ENCODE results near the gene ZC3H6.

Gene ZC3H6

GRCh38 chr2:112253261-112253815 is 22.1 kb upstream of the ZC3H6 start:
- Histone ChIP-seq H3K4me3 (ENCODE audit: low read length in 2 of 2) (no peak overlapping the region), H3K27me3 (ENCODE audit: control insufficient read depth in 3 of 3, insufficient read depth in 3 of 3, low read depth in 1 of 3, low read length in 3 of 3) (no peaks in the 10 kb centered on the region), H2BK15ac (ENCODE audit: low read length) (no peak overlapping the region), H3K27ac (replicated peaks; ENCODE audit: low read length) (no peak overlapping the region), H3K9me3 (replicated peaks in 1 of 2; ENCODE audit: control insufficient read depth in 2 of 2, insufficient read depth in 1 of 2, low read depth in 1 of 2, low read length in 2 of 2) (peaks cover 0 to 3% of the 10 kb centered on the region in 2 donors), H3K18ac (ENCODE audit: low read length) (no peak overlapping the region), H2AK5ac (ENCODE audit: low read depth, low read length) (no peak overlapping the region), H2AFZ (ENCODE audit: low read length) (no peak overlapping the region), H3K23ac (ENCODE audit: low read depth, low read length, poor library complexity) (no peak overlapping the region), H3K4me2 (ENCODE audit: insufficient read depth, low read length, poor library complexity, severe bottlenecking) (no peak overlapping the region), H4K91ac (ENCODE audit: low read depth, low read length, poor library complexity) (no peak overlapping the region), H4K8ac (ENCODE audit: low read depth, low read length) (no peak overlapping the region), H3K4me1 (ENCODE audit: control insufficient read depth in 2 of 2, insufficient read depth in 1 of 2, low read depth in 1 of 2, low read length in 2 of 2) (no peaks in the 10 kb centered on the region), H2BK120ac (ENCODE audit: low read depth, low read length) (no peak overlapping the region), H2BK5ac (ENCODE audit: low read length) (no peak overlapping the region), H3K79me1 (ENCODE audit: low read depth, low read length) (no peaks in the 10 kb centered on the region), H3K4ac (ENCODE audit: low read length) (no peak overlapping the region), H2BK12ac (ENCODE audit: low read length) (no peak overlapping the region), H3K14ac (ENCODE audit: low read length) (no peak overlapping the region), H3K36me3 (replicated peaks in 1 of 2; ENCODE audit: control insufficient read depth in 2 of 2, insufficient read depth in 2 of 2, low read length in 2 of 2) (peaks cover 0 to 20% of the 10 kb centered on the region in 2 donors), H3K9ac (ENCODE audit: low read depth, low read length, poor library complexity) (no peak overlapping the region)
- no peak for DNase-seq (ENCODE audit: low spot score)
- WGBS, 2 donors (ENCODE audit: extremely low coverage in 2 of 2, insufficient read length in 2 of 2, insufficient replicate concordance in 1 of 2) = no CpG with 5 or more reads among the region's 5 CpGs

- Histone ChIP-seq H3K4me2 (ENCODE audit: insufficient read depth, low read length, poor library complexity, severe bottlenecking) (peak within 1 kb of the TSS; percentile 91), H3K79me1 (ENCODE audit: low read depth, low read length) (no peaks in the 10 kb centered on the region), H3K4ac (ENCODE audit: low read length) (no peak within 1 kb of the TSS), H2AFZ (ENCODE audit: low read length) (peak within 1 kb of the TSS; percentile 98), H3K4me3 (ENCODE audit: low read length in 2 of 2) (peak within 1 kb of the TSS; percentile 64 to 86), H2BK15ac (ENCODE audit: low read length) (no peak within 1 kb of the TSS), H2AK5ac (ENCODE audit: low read depth, low read length) (no peak within 1 kb of the TSS), H3K9me3 (replicated peaks in 1 of 2; ENCODE audit: control insufficient read depth in 2 of 2, insufficient read depth in 1 of 2, low read depth in 1 of 2, low read length in 2 of 2) (no peaks in the 10 kb centered on the region), H3K14ac (ENCODE audit: low read length) (no peak within 1 kb of the TSS), H3K9ac (ENCODE audit: low read depth, low read length, poor library complexity) (peak within 1 kb of the TSS; percentile 88), H3K27ac (replicated peaks; ENCODE audit: low read length) (peak within 1 kb of the TSS; percentile 31), H3K23ac (ENCODE audit: low read depth, low read length, poor library complexity) (peak within 1 kb of the TSS; percentile 69), H2BK5ac (ENCODE audit: low read length) (no peak within 1 kb of the TSS), H3K18ac (ENCODE audit: low read length) (peak within 1 kb of the TSS; percentile 90), H4K8ac (ENCODE audit: low read depth, low read length) (no peak within 1 kb of the TSS), H3K36me3 (replicated peaks in 1 of 2; ENCODE audit: control insufficient read depth in 2 of 2, insufficient read depth in 2 of 2, low read length in 2 of 2) (peaks cover 0 to 9% of the 10 kb centered on the region in 2 donors), H2BK12ac (ENCODE audit: low read length) (no peak within 1 kb of the TSS), H2BK120ac (ENCODE audit: low read depth, low read length) (no peak within 1 kb of the TSS), H4K91ac (ENCODE audit: low read depth, low read length, poor library complexity) (no peak within 1 kb of the TSS), H3K4me1 (ENCODE audit: control insufficient read depth in 2 of 2, insufficient read depth in 1 of 2, low read depth in 1 of 2, low read length in 2 of 2) (no peaks in the 10 kb centered on the region), H3K27me3 (ENCODE audit: control insufficient read depth in 3 of 3, insufficient read depth in 3 of 3, low read depth in 1 of 3, low read length in 3 of 3) (no peaks in the 10 kb centered on the region)
- no CpG with 5 or more reads among the region's 68 CpGs for WGBS, 2 donors (ENCODE audit: extremely low coverage in 2 of 2, insufficient read length in 2 of 2, insufficient replicate concordance in 1 of 2)
- peak; percentile 84 for DNase-seq (ENCODE audit: low spot score)
These were observed 20.7 kb upstream of the ZC3H6 start, which contains the start of gene ZC3H8 for GRCh38 chr2:112254466-112255240. Gene ZC3H8, minus strand, starts transcription at chr2:112255042. Its CDS starts 61 bp downstream, at chr2:112254981.

GRCh38 chr2:112255875-112256274 is 19.5 kb upstream of the ZC3H6 start:
- H3K4ac ChIP-seq (ENCODE audit: low read length) = no peak overlapping the region
- H3K36me3 ChIP-seq (replicated peaks in 1 of 2; ENCODE audit: control insufficient read depth in 2 of 2, insufficient read depth in 2 of 2, low read length in 2 of 2) = no peaks in the 10 kb centered on the region
- no peak overlapping the region for H3K9ac ChIP-seq (ENCODE audit: low read depth, low read length, poor library complexity)
- no peaks in the 10 kb centered on the region for H3K4me1 ChIP-seq (ENCODE audit: control insufficient read depth in 2 of 2, insufficient read depth in 1 of 2, low read depth in 1 of 2, low read length in 2 of 2)
- H3K4me3 ChIP-seq (ENCODE audit: low read length in 2 of 2) = no peak overlapping the region
- H2AK5ac ChIP-seq (ENCODE audit: low read depth, low read length) = no peak overlapping the region
- no peak overlapping the region for H2BK15ac ChIP-seq (ENCODE audit: low read length)
- no peak for DNase-seq (ENCODE audit: low spot score)
- no peak overlapping the region for H2BK5ac ChIP-seq (ENCODE audit: low read length)
- H4K91ac ChIP-seq (ENCODE audit: low read depth, low read length, poor library complexity) = no peak overlapping the region
- no CpG with 5 or more reads among the region's 2 CpGs for WGBS, 2 donors (ENCODE audit: extremely low coverage in 2 of 2, insufficient read length in 2 of 2, insufficient replicate concordance in 1 of 2)
- H3K9me3 ChIP-seq (replicated peaks in 1 of 2; ENCODE audit: control insufficient read depth in 2 of 2, insufficient read depth in 1 of 2, low read depth in 1 of 2, low read length in 2 of 2) = no peaks in the 10 kb centered on the region
- no peak overlapping the region for H3K4me2 ChIP-seq (ENCODE audit: insufficient read depth, low read length, poor library complexity, severe bottlenecking)
- H2AFZ ChIP-seq (ENCODE audit: low read length) = no peak overlapping the region
- no peak overlapping the region for H4K8ac ChIP-seq (ENCODE audit: low read depth, low read length)
- H2BK120ac ChIP-seq (ENCODE audit: low read depth, low read length) = no peak overlapping the region
- H3K23ac ChIP-seq (ENCODE audit: low read depth, low read length, poor library complexity) = no peak overlapping the region
- H3K27me3 ChIP-seq (ENCODE audit: control insufficient read depth in 3 of 3, insufficient read depth in 3 of 3, low read depth in 1 of 3, low read length in 3 of 3) = no peaks in the 10 kb centered on the region
- H2BK12ac ChIP-seq (ENCODE audit: low read length) = no peak overlapping the region
- H3K27ac ChIP-seq (replicated peaks; ENCODE audit: low read length) = no peak overlapping the region
- no peaks in the 10 kb centered on the region for H3K79me1 ChIP-seq (ENCODE audit: low read depth, low read length)
- no peak overlapping the region for H3K14ac ChIP-seq (ENCODE audit: low read length)
- no peak overlapping the region for H3K18ac ChIP-seq (ENCODE audit: low read length)

- no CpG with 5 or more reads among the region's 2 CpGs for WGBS, 2 donors (ENCODE audit: extremely low coverage in 2 of 2, insufficient read length in 2 of 2, insufficient replicate concordance in 1 of 2)
- Histone ChIP-seq H2BK12ac (ENCODE audit: low read length) (no peak overlapping the region), H2BK15ac (ENCODE audit: low read length) (no peak overlapping the region), H3K4ac (ENCODE audit: low read length) (no peak overlapping the region), H3K79me1 (ENCODE audit: low read depth, low read length) (no peaks in the 10 kb centered on the region), H3K18ac (ENCODE audit: low read length) (no peak overlapping the region), H3K36me3 (replicated peaks in 1 of 2; ENCODE audit: control insufficient read depth in 2 of 2, insufficient read depth in 2 of 2, low read length in 2 of 2) (no peaks in the 10 kb centered on the region), H2AK5ac (ENCODE audit: low read depth, low read length) (no peak overlapping the region), H4K91ac (ENCODE audit: low read depth, low read length, poor library complexity) (no peak overlapping the region), H3K9me3 (replicated peaks in 1 of 2; ENCODE audit: control insufficient read depth in 2 of 2, insufficient read depth in 1 of 2, low read depth in 1 of 2, low read length in 2 of 2) (no peaks in the 10 kb centered on the region), H3K14ac (ENCODE audit: low read length) (no peak overlapping the region), H2BK120ac (ENCODE audit: low read depth, low read length) (no peak overlapping the region), H3K9ac (ENCODE audit: low read depth, low read length, poor library complexity) (no peak overlapping the region), H3K4me2 (ENCODE audit: insufficient read depth, low read length, poor library complexity, severe bottlenecking) (no peak overlapping the region), H3K4me1 (ENCODE audit: control insufficient read depth in 2 of 2, insufficient read depth in 1 of 2, low read depth in 1 of 2, low read length in 2 of 2) (no peaks in the 10 kb centered on the region), H3K27ac (replicated peaks; ENCODE audit: low read length) (no peak overlapping the region), H2BK5ac (ENCODE audit: low read length) (no peak overlapping the region), H2AFZ (ENCODE audit: low read length) (peak overlapping the region; percentile 25), H4K8ac (ENCODE audit: low read depth, low read length) (no peak overlapping the region), H3K23ac (ENCODE audit: low read depth, low read length, poor library complexity) (no peak overlapping the region), H3K4me3 (ENCODE audit: low read length in 2 of 2) (no peak overlapping the region), H3K27me3 (ENCODE audit: control insufficient read depth in 3 of 3, insufficient read depth in 3 of 3, low read depth in 1 of 3, low read length in 3 of 3) (no peaks in the 10 kb centered on the region)
- no peak for DNase-seq (ENCODE audit: low spot score)
These were observed 18.7 kb upstream of the ZC3H6 start for GRCh38 chr2:112256654-112257053.
